SK-N-SH (cell line): ENCODE results near the gene HOXC13. TPM values are rescaled to one million over a fixed set of nuclear protein-coding genes. Genes with fewer than 3 reads are reported as not detected.

Experiments
- CTCF ChIA-PET: fragments of 300-600, 350-600 bp; formaldehyde crosslinking; extraction: SDS; loops from one replicate; lab custom pipeline; 2021; lab: Yijun Ruan, JAX
- POLR2A ChIA-PET: fragments of 350-600 bp; sonication (Branson Sonifier 250); formaldehyde crosslinking; extraction: SDS; loops from one replicate; lab custom pipeline; 2020; ENCODE audit warnings: antibody characterized with exemption, inconsistent platforms; lab: Yijun Ruan, JAX
- DNase-seq: peaks from one replicate; pipeline ENCODE4 v3.0.0; 2012
- H2AFZ ChIP-seq: fragments of 200-600 bp; sonication (generic); 2 replicates; pipeline ENCODE4 v1.8.1; 2016; ENCODE audit warnings: antibody characterized with exemption, mild to moderate bottlenecking, low read depth
- H3F3A ChIP-seq: fragments of 200-600 bp; sonication (generic); replicated peaks from 2 replicates; pipeline ENCODE3; 2016; ENCODE audit warnings: antibody characterized with exemption, mild to moderate bottlenecking; ENCODE audit not compliant: insufficient read depth
- H3K27ac ChIP-seq, 2 experiments: fragments of 200-500 bp in 1 of 2; fragments of 200-600 bp in 1 of 2; sonication (Bioruptor generic) in 1 of 2; sonication (generic), shearing (Covaris generic) in 1 of 2; 2 replicates each; pipeline versions ENCODE4 v1.5.1 to v1.6.1; 2014 to 2016; ENCODE audit warnings: low read depth in 2 of 2, inconsistent platforms in 1 of 2, low read length in 1 of 2, mild to moderate bottlenecking in 1 of 2, mixed read lengths in 1 of 2
- H3K27me3 ChIP-seq: fragments of 200-600 bp; sonication (generic), shearing (Covaris generic); 2 replicates; pipeline ENCODE4 v1.6.1; 2016; ENCODE audit warnings: mixed run types; ENCODE audit not compliant: insufficient read depth
- H3K36me3 ChIP-seq, 2 experiments: fragments of 200-500 bp in 1 of 2; fragments of 200-600 bp in 1 of 2; sonication (Bioruptor generic) in 1 of 2; sonication (generic) in 1 of 2; replicated peaks in 1 of 2; 2 replicates each; pipeline versions ENCODE3 to v1.5.1; 2014 to 2016; ENCODE audit warnings: low read length in 1 of 2, mild to moderate bottlenecking in 1 of 2; ENCODE audit not compliant: insufficient read depth in 2 of 2, control insufficient read depth in 1 of 2
- H3K4me1 ChIP-seq, 2 experiments: fragments of 200-500 bp in 1 of 2; fragments of 200-600 bp in 1 of 2; sonication (Bioruptor generic) in 1 of 2; sonication (generic), shearing (Covaris generic) in 1 of 2; 2 replicates each; pipeline versions ENCODE4 v1.5.1 to v1.6.1; 2014 to 2016; ENCODE audit warnings: low read depth in 1 of 2, low read length in 1 of 2, mixed run types in 1 of 2; ENCODE audit not compliant: insufficient read depth in 2 of 2, control insufficient read depth in 1 of 2
- H3K4me2 ChIP-seq: fragments of 200-600 bp; sonication (generic), shearing (Covaris generic); 2 replicates; pipeline ENCODE4 v1.6.1; 2017; ENCODE audit warnings: mixed run types
- H3K4me3 ChIP-seq, 2 experiments: fragments of 200-500 bp in 1 of 2; fragments of 200-600 bp in 1 of 2; sonication (Bioruptor generic) in 1 of 2; sonication (generic), shearing (Covaris generic) in 1 of 2; 2 replicates each; pipeline versions ENCODE4 v1.5.1 to v1.8.1; 2014 to 2016; ENCODE audit warnings: low read depth in 2 of 2, inconsistent platforms in 1 of 2, low read length in 1 of 2, mild to moderate bottlenecking in 1 of 2, mixed read lengths in 1 of 2, moderate library complexity in 1 of 2
- H3K79me2 ChIP-seq: fragments of 200-600 bp; sonication (generic); 2 replicates; pipeline ENCODE4 v1.8.1; 2017; ENCODE audit warnings: mild to moderate bottlenecking; ENCODE audit not compliant: insufficient read depth
- H3K9ac ChIP-seq: fragments of 200-600 bp; sonication (generic); 2 replicates; pipeline ENCODE4 v1.6.1; 2017; ENCODE audit warnings: mixed run types
- H3K9me2 ChIP-seq: fragments of 200-600 bp; sonication (generic); 2 replicates; pipeline ENCODE4 v1.6.1; 2017; ENCODE audit warnings: mixed run types
- H3K9me3 ChIP-seq: fragments of 200-600 bp; sonication (generic); 2 replicates; pipeline ENCODE4 v1.6.1; 2017; ENCODE audit warnings: mixed run types, mild to moderate bottlenecking, moderate library complexity
- H4K20me1 ChIP-seq: fragments of 200-600 bp; sonication (generic); 2 replicates; pipeline ENCODE4 v1.6.1; 2017; ENCODE audit warnings: mild to moderate bottlenecking, mixed run types; ENCODE audit not compliant: insufficient read depth
- CHD2 ChIP-seq: fragments of 150-350 bp; IDR thresholded peaks from 2 replicates; pipeline ENCODE4 v1.6.1; 2018; ENCODE audit warnings: low read length; ENCODE audit not compliant: partially characterized antibody
- FOXM1 ChIP-seq: IDR thresholded peaks from 2 replicates; pipeline ENCODE4 v1.4.0; 2012; ENCODE audit warnings: low read depth, mild to moderate bottlenecking
- GATA2 ChIP-seq: sonication (generic); formaldehyde crosslinking; IDR thresholded peaks from 2 replicates; pipeline ENCODE4 v1.5.0; 2020; ENCODE audit warnings: mild to moderate bottlenecking, missing genetic modification reagents
- MAX ChIP-seq: IDR thresholded peaks from 2 replicates; pipeline ENCODE4 v1.4.0; 2012; ENCODE audit warnings: low read depth
- MEF2A ChIP-seq: IDR thresholded peaks from 2 replicates; pipeline ENCODE4 v1.4.0; 2012; ENCODE audit warnings: low read depth, borderline replicate concordance
- MXI1 ChIP-seq: IDR thresholded peaks from 2 replicates; pipeline ENCODE4 v1.6.1; 2012; ENCODE audit warnings: mild to moderate bottlenecking, low read depth, low read length, improper control_type of control experiment
- NFIC ChIP-seq: IDR thresholded peaks from 2 replicates; pipeline ENCODE4 v1.4.0; 2012; ENCODE audit warnings: borderline replicate concordance
- PBX3 ChIP-seq: IDR thresholded peaks from 2 replicates; pipeline ENCODE4; 2012
- POLR2AphosphoS5 ChIP-seq: IDR thresholded peaks from 2 replicates; pipeline ENCODE4 v1.6.1; 2012; ENCODE audit warnings: low read depth, low read length
- RXRA ChIP-seq: IDR thresholded peaks from 2 replicates; pipeline ENCODE4 v1.4.0; 2012; ENCODE audit warnings: low read depth, mild to moderate bottlenecking, borderline replicate concordance
- TAF1 ChIP-seq: IDR thresholded peaks from 2 replicates; pipeline ENCODE4 v1.6.1; 2012; ENCODE audit warnings: low read depth, mild to moderate bottlenecking, low read length, moderate library complexity, borderline replicate concordance
- USF1 ChIP-seq: IDR thresholded peaks from 2 replicates; pipeline ENCODE4 v1.4.0; 2012; ENCODE audit warnings: low read depth, borderline replicate concordance
- USF2 ChIP-seq: fragments of 150-350 bp; IDR thresholded peaks from 2 replicates; pipeline ENCODE4 v1.6.1; 2017; ENCODE audit warnings: antibody characterized with exemption, low read length, low read depth, borderline replicate concordance
- ZBTB33 ChIP-seq: IDR thresholded peaks from 2 replicates; pipeline ENCODE4 v1.4.0; 2012; ENCODE audit warnings: low read depth, borderline replicate concordance
- WGBS: methylation state at CpG from one replicate; pipeline ENCODE4 v1.1.6; 2017; ENCODE audit warnings: low lambda C conversion rate; 5-methylcytosine and 5-hydroxymethylcytosine counted together
- polyA plus RNA-seq, 3 experiments: library from polyadenylated mRNA; depleted of rRNA; stranded (reverse); fragments of >200 nt; gene quantifications; 2 replicates each; pipeline ENCODE4 v1.2.3, GENCODE V29; 2012

HOXC13 gene
- polyA plus RNA-seq, 1 of the 3 experiments (the other 2 are of a cell fraction) = not detected

GRCh38 chr12:53950437-53950773 is 11.8 kb downstream of the HOXC13 start (continued):
- TF ChIP-seq ZBTB33 = no peak
- no peak for TF ChIP-seq TAF1

GRCh38 chr12:53950789-53951576 is 12.4 kb downstream of the HOXC13 start:
- H3K27me3 ChIP-seq = peaks cover 99% of the 10 kb centered on the region
- ChIA-PET POLR2A (no interaction called here), CTCF (interaction anchor here (0.7 to 2.6 kb wide), 10 partner anchors 11 to 1829 kb away, joined by 3 to 11 read pairs (median 4); partner anchors contain the start of gene HOXC10)
- H3F3A ChIP-seq = no peaks in the 10 kb centered on the region
- H3K9me3 ChIP-seq = no peaks in the 10 kb centered on the region
- 25% methylated on average over 29 of the region's 34 CpGs for WGBS
- H3K36me3 ChIP-seq = no peaks in the 10 kb centered on the region
- no peaks in the 10 kb centered on the region for H3K79me2 ChIP-seq
- H4K20me1 ChIP-seq = peaks cover 13% of the 10 kb centered on the region; the same call in 1 of the 2 replicates
- no peak overlapping the region for H2AFZ ChIP-seq
- H3K4me3 ChIP-seq = no peak overlapping the region
- DNase-seq = no peak
- H3K9ac ChIP-seq = no peak overlapping the region
- no peak overlapping the region for H3K27ac ChIP-seq
- no peaks in the 10 kb centered on the region; a peak in 1 of 4 replicates for H3K4me1 ChIP-seq
- H3K9me2 ChIP-seq = no peaks in the 10 kb centered on the region
- no peak overlapping the region for H3K4me2 ChIP-seq
- TF ChIP-seq FOXM1 = no peak
- TF ChIP-seq MEF2A = no peak
- no peak for TF ChIP-seq MXI1
- TF ChIP-seq POLR2AphosphoS5 = no peak
- no peak for TF ChIP-seq MAX
- no peak for TF ChIP-seq CHD2
- TF ChIP-seq PBX3 = no peak
- no peak for TF ChIP-seq GATA2 (CRISPR knock-in tag)
- TF ChIP-seq USF2 = no peak
- no peak for TF ChIP-seq ZBTB33
- TF ChIP-seq USF1 = no peak
- TF ChIP-seq NFIC = no peak
- TF ChIP-seq RXRA = no peak
